ENCODE results near the gene BTN1A1. TPM values are rescaled to one million over a fixed set of nuclear protein-coding genes. Genes with fewer than 3 reads are reported as not detected.

Gene BTN1A1
- total and polyA plus RNA-seq, 9 of the 15 experiments (the other 6 are each of a cell fraction or from before 2014, with no cell fraction given), result 0.01 to 0.15 (median 0.06) TPM; not detected in 4

GRCh38 chr6:26537846-26538571, 37.9 kb downstream of the BTN1A1 start, which contains the start of gene HMGN4 (continued):
- TF ChIP-seq ZKSCAN1 (IDR thresholded peaks at IDR 0.05; ENCODE audit: low read depth, low read length) (peak; percentile 53; the same call in 1 of the 2 replicates), KDM4B (IDR thresholded peaks at IDR 0.05; ENCODE audit: borderline replicate concordance in 2 of 2, low read depth in 1 of 2) (peak in 1 of 2 experiments; percentile 85; a peak in 1 of 4 replicates), ATF2 (CRISPR knock-in tag; IDR thresholded peaks at IDR 0.05) (no peak), SFPQ (IDR thresholded peaks at IDR 0.05; ENCODE audit: low read depth, low read length) (no peak), ZNF740 (CRISPR knock-in tag; IDR thresholded peaks at IDR 0.05) (peak; percentile 90), ZNF740 (tag; IDR thresholded peaks at IDR 0.05) (peak in 1 of 2 experiments; percentile 58; a peak in 1 of 4 replicates), RFX7 (CRISPR knock-in tag; IDR thresholded peaks at IDR 0.05) (no peak), ZEB2 (IDR thresholded peaks at IDR 0.05) (peak; percentile 71; the same call in 1 of the 2 replicates), CBFB (CRISPR knock-in tag; IDR thresholded peaks at IDR 0.05) (0 out of 2 replicates have a peak, but pooled peaks have one; percentile 25), ZNF184 (CRISPR knock-in tag; IDR thresholded peaks at IDR 0.05) (no peak), MYC (IDR thresholded peaks at IDR 0.05; ENCODE audit: low read depth, low read length) (peak; percentile 81), MYC (CRISPR knock-in tag; IDR thresholded peaks at IDR 0.05; ENCODE audit: borderline replicate concordance, low read depth) (peak; percentile 68; the same call in 1 of the 2 replicates), ZNF444 (CRISPR knock-in tag; IDR thresholded peaks at IDR 0.05) (no peak), YBX1 (IDR thresholded peaks at IDR 0.05) (no peak), EHMT2 (IDR thresholded peaks at IDR 0.05) (no peak), GTF2B (IDR thresholded peaks at IDR 0.05; ENCODE audit: extremely low read depth, insufficient read length) (no peak), PHF20 (IDR thresholded peaks at IDR 0.05; ENCODE audit: partially characterized antibody) (peak; percentile 56), RBFOX2 (IDR thresholded peaks at IDR 0.05; ENCODE audit: low read depth, low read length) (peak; percentile 94), FOXK2 (conservative IDR thresholded peaks at IDR 0.05 in 1 of 2, IDR thresholded peaks at IDR 0.05 in 1 of 2; ENCODE audit: low read depth in 2 of 2) (peak; percentile 71; a peak in 3 of 4 replicates), TEAD1 (CRISPR knock-in tag; IDR thresholded peaks at IDR 0.05) (0 out of 4 replicates have a peak, but pooled peaks of 1 of the 2 experiments have one; percentile 8), TARDBP (IDR thresholded peaks at IDR 0.05) (peak; percentile 44; the same call in 1 of the 2 replicates)
- TF ChIP-seq, protein P1, sequence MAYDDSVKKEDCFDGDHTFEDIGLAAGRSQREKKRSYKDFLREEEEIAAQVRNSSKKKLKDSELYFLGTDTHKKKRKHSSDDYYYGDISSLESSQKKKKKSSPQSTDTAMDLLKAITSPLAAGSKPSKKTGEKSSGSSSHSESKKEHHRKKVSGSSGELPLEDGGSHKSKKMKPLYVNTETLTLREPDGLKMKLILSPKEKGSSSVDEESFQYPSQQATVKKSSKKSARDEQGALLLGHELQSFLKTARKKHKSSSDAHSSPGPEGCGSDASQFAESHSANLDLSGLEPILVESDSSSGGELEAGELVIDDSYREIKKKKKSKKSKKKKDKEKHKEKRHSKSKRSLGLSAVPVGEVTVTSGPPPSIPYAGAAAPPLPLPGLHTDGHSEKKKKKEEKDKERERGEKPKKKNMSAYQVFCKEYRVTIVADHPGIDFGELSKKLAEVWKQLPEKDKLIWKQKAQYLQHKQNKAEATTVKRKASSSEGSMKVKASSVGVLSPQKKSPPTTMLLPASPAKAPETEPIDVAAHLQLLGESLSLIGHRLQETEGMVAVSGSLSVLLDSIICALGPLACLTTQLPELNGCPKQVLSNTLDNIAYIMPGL (CRISPR knock-in tag; IDR thresholded peaks at IDR 0.05), result peak; percentile 97
